ENCODE data around the gene NFAM1. TPM values are rescaled to one million over a fixed set of nuclear protein-coding genes. Genes with fewer than 3 reads are reported as not detected.

Gene NFAM1, protein sequence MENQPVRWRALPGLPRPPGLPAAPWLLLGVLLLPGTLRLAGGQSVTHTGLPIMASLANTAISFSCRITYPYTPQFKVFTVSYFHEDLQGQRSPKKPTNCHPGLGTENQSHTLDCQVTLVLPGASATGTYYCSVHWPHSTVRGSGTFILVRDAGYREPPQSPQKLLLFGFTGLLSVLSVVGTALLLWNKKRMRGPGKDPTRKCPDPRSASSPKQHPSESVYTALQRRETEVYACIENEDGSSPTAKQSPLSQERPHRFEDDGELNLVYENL
- not detected in 2 replicates for total RNA-seq

GRCh38 chr22:42432020-42432596 lies at the start of gene NFAM1:
TSS of gene NFAM1 (minus strand) at chr22:42432403. CDS start at chr22:42432357, 46 bp downstream.

Other genes starting within 250 kb of the NFAM1 start
- gene TCF20, start 161.8 kb downstream of the NFAM1 start, total RNA-seq: 14.1 and 17.8 TPM in 2 replicates
- 19.1 and 24.6 TPM in 2 replicates for gene RRP7A, start 87.4 kb upstream of the NFAM1 start, total RNA-seq
- gene SERHL2, start 121.6 kb upstream of the NFAM1 start, total RNA-seq: 2.6 and 3.6 TPM in 2 replicates
- gene POLDIP3, start 182.5 kb upstream of the NFAM1 start, total RNA-seq: 29.1 and 32.4 TPM in 2 replicates
- not detected in 2 replicates for gene ATP5MGL, start 208.2 kb upstream of the NFAM1 start, total RNA-seq
- gene CYB5R3, start 217.0 kb upstream of the NFAM1 start, total RNA-seq: 205 and 255 TPM in 2 replicates